Sigmoid colon (tissue), 4 donors: ENCODE data around the gene DLGAP3.

Experiments
- CTCF ChIP-seq, 4 experiments: fragments of 450-650 bp in 3 of 4; fragments of 200-600 bp in 1 of 4; IDR thresholded peaks; one replicate each; pipeline ENCODE4 v1.5.1; 2016 to 2019; ENCODE audit warnings: antibody characterized with exemption in 4 of 4, mild to moderate bottlenecking in 3 of 4, moderate library complexity in 2 of 4
- EP300 ChIP-seq, 4 donors: sonication (generic); formaldehyde crosslinking; IDR thresholded peaks; one replicate each; pipeline ENCODE4 v1.6.1; 2017; ENCODE audit warnings: antibody characterized with exemption in 4 of 4
- POLR2AphosphoS5 ChIP-seq, 4 donors: sonication (generic); formaldehyde crosslinking; IDR thresholded peaks; one replicate each; pipeline ENCODE4 v1.6.1; 2017; ENCODE audit warnings: antibody characterized with exemption in 4 of 4

- TF ChIP-seq CTCF (IDR thresholded peaks at IDR 0.05) (no peak), POLR2AphosphoS5 (IDR thresholded peaks at IDR 0.05) (no peak), EP300 (IDR thresholded peaks at IDR 0.05) (no peak)
These were observed 13.9 kb downstream of the DLGAP3 start for GRCh38 chr1:34915521-34915920.
